HPDE6-E6E7 (cell line): ENCODE data around the gene SULF2.

ENCODE experiments used
- DNase-seq: peaks from one replicate; pipeline ENCODE4 v3.0.0; 2011; ENCODE audit warnings: missing footprints; ENCODE audit errors: extremely low spot score

Gene SULF2

DNA sequence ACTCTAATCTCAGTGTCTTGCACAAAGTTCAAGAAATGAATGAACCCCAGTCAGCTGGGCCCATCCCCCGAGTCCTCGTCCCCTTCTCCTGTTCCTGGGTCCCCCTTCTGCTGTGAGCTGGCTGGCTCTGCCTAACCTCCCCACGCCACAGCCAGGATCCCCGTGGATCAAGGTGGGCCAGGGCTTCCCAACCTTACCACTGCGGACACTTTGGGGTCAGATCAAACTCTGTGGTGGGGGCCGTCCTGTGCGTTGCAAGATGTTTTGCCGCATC is 116.2 kb downstream of the SULF2 start:
- DNase-seq = no peak

DNA sequence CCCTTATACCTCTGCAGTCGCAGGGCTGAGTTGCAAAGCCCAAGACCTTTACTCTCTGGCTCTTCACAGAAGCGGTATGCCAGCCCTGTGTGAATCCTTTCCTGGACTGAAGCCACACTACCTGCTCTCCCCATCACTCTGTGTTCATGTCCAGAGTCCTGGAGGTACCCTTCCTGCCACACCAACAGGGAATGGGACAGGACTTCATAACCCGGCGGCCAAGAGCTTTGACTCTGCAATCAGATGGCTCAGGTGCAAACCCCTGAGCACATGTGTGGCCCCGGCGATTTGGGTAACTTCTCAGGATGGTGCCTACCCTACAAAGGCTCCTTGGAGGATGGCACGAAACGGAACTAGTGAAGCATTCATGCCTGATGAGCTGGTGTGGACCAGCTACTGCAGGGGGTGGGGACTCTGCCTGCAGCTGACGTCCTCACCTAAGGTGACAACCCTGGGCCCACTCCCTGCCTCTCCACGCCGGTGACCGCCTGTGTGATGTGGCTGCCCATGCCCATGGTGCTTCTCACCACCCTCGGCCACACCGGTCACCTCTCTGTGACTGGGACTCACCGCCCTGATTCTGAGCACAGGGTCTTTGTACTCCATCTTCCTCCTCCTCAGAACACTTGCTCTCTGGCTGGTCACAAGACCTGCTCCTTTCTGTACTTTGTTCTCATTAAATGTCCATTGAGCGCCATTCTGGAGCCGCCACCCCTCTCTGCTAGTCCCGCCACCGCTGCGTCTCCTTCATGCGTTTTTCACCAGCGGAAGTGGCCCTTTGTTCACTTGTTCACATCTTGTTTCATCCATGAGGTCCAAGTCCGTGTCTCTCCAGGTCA is 116.7 kb downstream of the SULF2 start:
- no peak for DNase-seq

DNA sequence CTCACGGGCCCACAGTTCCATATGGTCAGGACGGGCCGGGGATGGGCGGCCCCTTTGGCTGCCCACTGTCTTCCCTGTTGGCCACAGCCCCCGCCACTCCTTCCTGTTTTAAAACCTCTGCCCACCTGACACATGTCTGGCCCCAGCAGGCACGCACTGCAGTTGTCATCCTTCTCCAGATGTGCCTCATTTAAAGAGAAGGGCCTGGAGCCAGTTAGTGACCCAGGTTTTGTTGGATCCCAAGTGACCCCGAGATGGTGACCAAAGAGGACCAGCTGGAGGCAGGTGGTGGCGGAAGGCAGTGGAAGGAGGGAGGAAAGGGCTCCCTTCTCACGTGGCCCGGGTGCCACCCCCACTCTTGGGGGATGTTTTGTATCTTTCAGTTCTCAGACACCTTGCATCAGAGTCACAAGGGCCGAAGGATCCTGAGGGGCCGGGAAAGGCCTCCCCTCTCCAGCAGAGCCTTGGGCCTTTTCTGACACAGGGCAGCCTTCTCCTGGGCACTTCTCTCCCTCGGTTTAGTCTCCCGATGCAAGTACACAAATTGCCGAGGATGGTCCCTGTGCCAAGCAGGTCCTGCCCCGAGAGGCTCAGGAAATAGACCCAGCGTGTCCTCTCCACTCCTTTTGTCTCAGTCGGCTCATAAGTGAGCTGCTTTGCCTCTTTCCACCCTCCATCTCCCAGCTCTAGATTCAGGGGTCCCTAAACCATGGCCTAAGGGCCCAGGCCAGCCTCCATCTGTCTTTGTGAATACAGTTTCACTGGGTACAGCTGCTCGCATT is 117.6 kb downstream of the SULF2 start:
- DNase-seq = no peak

DNA sequence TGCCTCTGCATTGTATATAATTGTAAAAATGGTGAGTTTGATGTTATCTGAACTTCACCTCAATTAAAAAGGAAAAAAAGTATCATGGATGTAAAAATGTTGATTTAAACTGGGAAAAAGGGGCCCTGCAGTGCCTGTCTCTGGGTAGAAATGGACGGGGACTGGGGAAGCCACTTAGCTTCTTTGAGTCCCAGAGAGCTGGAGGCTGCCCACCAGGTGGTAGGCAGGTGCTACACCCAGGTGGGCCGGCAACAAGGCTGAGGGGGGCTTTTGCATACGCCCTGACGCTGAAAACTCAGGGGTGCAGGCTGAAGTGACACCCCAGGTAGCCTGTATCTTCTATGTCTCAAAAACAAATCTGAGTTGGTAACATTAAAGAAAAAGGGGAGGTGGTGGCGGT is 118.2 kb downstream of the SULF2 start:
- no peak for DNase-seq

DNA sequence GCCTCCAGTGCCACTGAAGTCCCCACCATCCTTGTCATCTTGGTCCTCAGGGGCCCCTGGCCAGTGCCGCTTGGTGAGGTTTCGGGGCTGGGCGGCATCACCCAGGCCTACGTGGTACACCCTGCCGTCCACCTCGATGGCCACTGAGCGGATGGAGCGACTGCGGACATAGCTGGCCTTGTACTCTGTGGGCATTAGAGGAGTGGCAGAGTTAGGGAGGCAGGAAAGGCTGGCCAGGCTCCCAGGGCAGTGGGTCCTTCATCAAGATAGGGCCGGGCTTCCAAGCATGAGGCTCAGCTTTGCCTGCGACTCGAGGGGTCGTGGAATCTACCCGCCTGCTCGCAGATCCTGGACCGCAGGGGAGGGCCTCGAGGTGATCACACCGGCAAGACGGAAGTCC is 119.0 kb downstream of the SULF2 start:
- no peak for DNase-seq

DNA sequence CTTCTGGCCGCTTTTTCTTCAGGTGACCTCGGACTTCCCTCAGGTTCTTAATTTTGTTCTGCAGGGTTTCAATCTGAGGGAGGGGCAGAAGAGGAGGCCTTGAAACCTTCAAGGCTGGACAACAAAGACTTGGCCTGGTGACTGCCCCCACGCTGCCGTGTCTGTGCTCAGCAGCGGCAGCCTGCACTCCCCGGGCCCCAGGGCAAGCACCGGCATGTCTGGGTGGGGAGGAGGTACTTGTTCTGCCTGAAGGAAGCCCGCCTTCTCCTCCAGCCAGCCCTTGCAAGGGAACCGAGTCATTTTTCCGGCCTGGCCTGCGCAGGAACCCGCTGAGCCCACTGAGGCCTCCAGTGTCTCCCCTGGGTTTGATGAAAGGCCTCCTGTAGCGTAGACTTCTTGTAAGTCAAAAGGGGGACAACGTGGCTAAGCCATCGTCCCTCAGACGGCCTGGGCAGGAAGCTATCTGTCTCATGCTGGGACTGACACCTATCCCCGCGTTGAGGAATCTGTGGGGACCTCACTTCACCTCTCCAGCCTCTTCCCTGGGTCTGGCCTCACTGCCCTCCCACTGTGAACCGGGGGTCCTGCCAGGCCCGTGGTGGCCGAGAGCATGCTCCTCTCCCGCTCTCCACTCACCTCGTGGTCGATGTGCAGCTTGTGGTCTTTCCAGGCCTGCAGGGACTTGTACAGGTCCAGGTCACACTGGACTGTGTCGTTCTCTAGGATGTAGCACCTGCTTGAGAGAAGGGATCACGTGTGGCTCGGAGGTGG is 119.9 kb downstream of the SULF2 start:
- DNase-seq = peak; percentile 100

DNA sequence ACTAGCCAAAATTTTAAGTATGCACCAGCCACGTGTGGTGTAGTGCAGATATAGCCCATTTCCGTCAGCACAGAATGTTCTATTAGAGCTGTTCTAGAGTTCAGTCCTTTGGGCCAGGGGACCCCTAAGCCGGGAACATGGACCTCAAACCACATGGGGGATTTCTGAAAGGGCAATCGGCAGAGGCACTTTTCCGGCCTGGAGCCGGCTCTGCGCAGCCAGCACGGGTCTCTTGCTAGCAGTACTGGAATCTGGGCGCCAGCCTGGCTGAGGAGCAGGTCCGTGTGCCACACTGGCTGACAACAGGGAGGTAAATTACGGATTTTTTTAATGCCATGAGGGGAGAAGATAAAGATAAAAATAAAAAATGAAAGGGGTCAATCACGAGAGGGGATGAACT is 120.5 kb downstream of the SULF2 start:
- DNase-seq = no peak

DNA sequence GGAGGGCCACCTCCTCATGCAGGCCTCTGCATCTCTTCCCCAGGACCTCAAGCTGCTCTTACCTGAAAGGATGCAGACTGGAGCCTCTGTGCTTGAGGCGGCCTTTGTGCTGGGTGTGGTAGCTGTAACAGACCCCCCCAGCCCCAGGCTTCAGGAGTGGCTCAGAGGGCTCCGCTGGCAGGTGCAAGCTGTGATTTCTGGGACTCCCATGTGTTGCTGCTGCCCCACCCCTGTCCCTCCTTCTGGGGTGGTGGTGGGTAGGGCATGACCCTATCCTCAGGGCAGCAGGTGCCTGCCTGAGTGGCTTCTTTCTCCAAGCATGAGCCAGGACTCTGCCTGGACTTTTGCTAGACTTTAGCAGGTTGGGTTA is 121.2 kb downstream of the SULF2 start:
- DNase-seq = peak; percentile 35

DNA sequence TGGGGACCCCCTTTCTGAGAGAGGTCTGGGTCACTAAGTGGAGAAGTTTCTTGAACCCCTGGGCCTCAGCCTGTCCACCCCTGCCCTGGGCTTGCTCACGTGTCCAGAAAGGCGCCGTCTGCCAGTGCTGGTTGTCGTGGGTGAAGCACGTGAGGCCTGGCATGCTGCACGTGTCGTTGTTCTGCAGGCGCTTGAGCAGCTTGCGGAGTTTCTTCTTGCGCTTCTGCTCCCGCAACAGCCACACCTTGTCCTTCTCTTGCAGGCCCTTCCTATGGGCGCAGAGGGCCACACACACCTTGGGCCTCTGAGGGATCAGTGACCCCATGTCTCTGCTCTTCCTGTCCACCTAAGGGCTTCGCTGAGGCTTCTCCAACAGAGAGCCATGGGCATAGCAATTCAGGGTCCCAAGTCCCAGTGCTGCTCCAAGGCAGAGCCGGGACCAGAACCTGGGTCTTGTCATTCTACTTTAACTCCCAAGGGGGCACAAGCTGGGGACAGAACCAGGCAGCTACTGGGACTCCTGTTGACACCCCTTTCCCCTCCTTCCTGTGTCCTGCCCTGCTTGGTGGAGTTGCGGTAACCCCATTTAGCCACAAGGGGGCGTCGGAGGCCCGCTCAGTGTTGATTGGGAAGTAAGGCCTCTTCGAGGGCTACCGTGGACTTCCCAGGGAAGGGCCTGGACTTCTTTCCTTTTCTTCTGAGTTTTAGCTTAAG is 121.8 kb downstream of the SULF2 start:
- DNase-seq = peak; percentile 96

DNA sequence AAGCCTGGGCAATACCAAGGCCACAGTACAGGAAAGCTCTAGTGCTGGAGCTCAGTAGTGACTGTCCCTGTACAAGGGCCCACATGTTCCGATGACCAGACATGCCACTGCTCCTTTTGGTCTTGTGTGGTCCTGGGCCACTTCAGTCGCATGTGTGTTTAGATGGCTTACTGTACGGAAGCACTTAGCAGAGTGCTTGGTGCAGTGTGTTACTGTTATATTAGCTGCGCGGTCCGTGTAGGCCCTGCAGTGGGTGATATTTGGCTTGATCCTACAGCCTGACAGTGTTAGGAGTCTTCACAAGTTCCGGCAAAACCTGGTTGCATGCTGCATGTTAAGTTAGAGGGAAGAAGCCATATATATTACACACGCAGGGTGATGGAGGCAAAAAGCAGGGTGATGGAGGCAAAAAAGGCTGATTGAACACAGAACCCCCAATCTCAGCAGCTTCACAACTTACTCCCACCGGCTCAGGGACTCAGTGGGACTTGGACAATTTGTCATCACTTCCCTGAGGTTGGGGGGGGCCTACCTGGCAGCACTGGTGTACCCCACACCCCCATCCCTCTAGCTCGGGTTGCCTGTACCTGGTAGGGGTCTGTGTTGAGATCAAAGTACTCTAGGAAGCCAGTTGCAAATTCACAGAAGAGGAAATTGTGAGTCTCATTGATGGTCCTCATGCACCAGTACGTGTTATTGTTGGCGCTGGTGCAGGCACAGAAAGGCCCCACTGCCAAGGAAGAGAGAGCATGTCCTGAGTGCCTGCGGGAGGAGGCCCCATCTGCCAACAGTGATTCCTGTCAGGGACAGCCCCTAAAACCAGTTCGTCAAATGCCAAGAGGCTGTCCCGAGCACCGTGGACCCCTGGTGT is 122.6 kb downstream of the SULF2 start:
- DNase-seq = no peak

DNA sequence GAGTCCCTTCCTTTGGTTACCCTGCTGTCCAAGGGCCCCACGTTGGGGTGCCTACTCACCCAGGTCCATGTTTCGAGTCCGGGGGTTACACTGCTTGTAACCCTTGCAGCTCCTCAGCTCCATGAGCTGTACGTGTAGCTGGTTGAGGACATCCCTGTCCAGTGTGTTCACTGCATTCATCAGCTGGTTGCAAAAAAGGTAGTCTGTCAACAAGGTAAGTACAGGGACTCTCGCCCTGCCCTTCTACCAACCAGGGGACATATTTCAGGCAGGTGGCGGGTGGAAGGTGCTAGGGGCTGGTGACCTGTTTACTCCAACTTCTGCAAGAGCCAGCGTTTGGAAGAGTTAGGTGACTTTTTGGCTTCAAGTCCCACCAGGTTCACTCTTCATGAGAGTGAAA is 123.6 kb downstream of the SULF2 start:
- no peak for DNase-seq

DNA sequence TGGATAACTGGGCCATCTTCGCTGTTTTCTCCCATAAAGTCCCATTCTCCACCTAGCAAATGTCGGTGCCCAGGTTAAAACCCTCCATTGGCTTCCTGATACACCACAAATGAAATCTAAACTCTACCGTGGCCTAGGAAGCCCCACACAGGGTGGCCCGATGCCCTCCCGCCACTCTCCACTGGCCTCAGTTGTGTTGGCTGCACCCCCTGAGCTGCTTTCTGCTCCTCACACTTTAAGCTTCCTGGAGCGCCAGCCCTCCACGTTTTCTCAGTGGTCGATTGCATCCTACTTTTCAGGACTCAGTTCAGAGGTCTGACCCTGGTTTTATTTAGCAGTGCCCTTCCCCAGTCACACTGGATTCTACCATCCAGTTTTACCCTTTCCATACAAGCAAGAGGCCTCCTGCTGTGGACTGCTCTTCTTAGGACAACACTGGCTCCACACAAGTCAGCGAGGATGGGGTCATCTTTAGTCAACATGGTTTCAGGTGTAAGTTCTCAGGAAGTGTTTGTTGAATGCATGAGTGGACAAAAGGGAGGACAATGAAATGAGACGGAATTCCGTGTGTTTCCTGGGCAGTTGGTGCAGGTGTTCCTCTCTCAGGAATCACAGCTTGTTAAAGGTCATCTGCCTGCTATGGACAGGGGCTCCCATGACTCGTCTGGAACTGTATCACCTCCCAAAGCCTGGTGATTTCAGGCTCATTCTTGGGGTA is 124.1 kb downstream of the SULF2 start:
- no peak for DNase-seq

DNA sequence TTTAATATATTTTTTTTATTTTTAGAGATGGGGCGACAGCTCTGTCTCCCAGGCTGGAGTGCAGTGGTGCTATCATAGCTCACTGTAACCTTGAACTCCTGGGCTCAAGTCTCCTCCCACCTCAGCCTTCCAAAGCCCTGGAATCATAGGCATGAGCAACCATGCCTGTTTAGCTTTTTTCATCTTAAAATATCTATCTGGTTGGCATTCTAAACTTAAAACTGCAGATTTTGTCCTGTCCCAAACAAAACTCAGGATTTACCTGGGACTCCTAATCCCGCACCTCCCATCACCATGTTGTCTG is 124.7 kb downstream of the SULF2 start:
- DNase-seq = no peak

DNA sequence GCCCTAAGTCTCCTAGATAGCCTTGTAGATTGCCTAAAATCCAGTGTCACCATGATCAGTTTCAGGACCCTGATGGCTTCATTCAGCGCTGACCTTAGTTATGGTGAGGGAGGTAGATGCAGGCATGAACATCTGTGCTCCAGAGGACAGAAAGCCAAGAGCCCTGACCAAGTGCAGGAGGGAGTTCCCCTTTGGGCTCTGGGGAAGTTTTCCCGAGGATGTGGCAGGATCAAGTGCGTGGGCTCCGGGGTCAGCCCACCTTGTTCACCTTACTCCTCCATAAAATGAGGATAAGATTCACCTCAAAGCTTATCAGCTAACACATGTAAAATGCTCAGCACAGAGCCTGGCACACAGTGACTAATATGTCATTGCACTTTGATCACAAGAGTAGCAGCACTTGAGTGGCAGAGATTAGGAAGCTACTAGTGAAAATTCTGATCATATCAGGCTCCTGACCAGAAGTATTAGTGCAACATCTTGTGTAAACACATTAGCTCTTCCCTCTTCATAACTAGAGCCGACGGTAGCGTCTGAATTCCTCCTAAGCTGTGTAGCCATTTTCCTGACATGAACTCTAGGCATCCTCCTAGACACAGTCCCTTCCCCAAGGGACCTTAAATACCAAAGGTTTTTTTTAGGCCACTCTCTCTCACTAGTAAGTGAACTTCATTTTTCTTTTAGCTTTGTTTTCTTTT is 125.2 kb downstream of the SULF2 start:
- DNase-seq = no peak

DNA sequence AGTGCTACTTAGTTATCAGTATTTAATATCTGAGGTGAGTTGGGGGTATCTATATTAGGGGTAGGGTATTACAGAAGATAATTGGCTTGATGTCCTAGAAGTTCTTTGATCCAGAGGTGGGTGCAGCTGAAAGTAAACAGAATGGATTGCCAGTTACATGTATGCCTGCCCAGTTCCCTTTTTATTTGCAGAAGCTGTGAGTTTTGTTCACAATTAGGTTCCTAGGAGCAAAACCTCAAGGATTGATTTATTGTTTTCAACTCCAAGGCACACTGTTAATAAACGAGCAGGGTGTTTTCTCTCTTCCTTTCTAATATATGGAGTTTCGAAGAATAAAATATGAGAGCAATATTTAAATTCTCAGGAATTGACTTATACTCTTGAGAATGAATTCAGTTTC is 129.0 kb downstream of the SULF2 start:
- DNase-seq = no peak

DNA sequence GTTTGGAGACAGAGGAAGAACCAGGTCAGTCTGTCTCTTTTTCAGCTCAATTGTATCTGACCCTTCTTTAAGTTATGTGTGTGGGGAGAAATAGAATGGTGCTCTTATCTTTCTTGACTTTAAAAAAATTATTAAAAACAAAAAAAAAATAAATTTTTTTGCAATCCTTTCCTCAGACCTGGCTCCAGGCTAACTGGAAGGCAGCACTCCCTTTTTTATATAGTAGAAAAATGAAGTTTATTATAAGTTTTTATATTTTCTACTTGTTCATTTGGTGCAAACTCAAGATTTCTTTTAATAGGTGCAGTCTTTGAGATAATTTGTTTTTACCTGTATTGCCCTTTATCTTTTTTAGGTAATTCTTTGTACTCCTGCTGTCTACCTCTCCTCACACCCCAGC is 129.6 kb downstream of the SULF2 start:
- DNase-seq = no peak

DNA sequence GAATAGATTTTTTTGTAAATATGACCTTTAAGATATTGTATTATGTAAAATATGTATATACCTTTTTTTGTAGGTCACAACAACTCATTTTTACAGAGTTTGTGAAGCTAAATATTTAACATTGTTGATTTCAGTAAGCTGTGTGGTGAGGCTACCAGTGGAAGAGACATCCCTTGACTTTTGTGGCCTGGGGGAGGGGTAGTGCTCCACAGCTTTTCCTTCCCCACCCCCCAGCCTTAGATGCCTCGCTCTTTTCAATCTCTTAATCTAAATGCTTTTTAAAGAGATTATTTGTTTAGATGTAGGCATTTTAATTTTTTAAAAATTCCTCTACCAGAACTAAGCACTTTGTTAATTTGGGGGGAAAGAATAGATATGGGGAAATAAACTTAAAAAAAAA is 130.9 kb downstream of the SULF2 start:
- DNase-seq = no peak

DNA sequence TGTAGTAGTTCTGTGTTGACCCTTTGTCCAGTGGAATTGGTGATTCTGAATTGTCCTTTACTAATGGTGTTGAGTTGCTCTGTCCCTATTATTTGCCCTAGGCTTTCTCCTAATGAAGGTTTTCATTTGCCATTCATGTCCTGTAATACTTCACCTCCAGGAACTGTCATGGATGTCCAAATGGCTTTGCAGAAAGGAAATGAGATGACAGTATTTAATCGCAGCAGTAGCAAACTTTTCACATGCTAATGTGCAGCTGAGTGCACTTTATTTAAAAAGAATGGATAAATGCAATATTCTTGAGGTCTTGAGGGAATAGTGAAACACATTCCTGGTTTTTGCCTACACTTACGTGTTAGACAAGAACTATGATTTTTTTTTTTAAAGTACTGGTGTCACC is 131.4 kb downstream of the SULF2 start:
- no peak for DNase-seq

DNA sequence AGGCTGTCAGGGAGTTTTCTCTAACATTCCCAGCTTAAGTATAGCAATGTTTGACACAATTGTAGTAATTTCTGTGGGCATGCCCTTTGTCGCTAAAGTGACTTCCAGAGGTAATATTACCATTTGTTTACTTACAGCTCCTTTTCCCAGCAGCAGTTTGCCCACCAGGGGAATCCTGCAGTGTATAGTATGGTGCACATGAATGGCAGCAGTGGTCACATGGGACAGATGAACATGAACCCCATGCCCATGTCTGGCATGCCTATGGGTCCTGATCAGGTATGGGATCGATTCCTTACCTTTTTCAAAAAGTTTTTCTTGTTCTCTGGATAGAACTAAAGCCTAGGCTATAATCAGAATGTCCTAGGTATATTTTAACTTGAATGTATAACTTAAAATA is 132.5 kb downstream of the SULF2 start:
- no peak for DNase-seq

DNA sequence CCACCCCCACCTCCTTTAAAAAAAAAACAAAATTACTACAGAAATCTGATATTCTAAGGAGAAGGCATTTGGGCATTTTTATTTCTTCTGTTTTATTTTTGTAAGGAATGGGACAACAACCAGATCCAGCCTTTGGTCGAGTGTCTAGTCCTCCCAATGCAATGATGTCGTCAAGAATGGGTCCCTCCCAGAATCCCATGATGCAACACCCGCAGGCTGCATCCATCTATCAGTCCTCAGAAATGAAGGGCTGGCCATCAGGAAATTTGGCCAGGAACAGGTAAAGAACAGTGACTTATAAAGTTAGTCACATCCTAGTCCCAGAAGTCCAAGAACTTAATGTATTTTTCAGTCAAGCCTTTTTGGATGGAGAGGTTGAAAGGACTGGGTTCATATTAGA is 133.0 kb downstream of the SULF2 start:
- no peak for DNase-seq
